Activated CD4-positive, alpha-beta memory T cell treated with anti-CD3 and anti-CD28 coated beads, Interleukin-2, amount 10 ng/mL, durations not matched to agents 7 days and 5 days (primary cell): ENCODE results near the gene RAB33A. TPM values are rescaled to one million over a fixed set of nuclear protein-coding genes. Genes with fewer than 3 reads are reported as not detected.

Experiments
- CTCF ChIA-PET: fragments of 350-600 bp; sonication (Branson Sonifier 250); formaldehyde crosslinking; loops from one replicate; lab custom pipeline; 2021; ENCODE audit warnings: antibody characterized with exemption, inconsistent platforms; lab: Charles Lee
- POLR2A ChIA-PET: fragments of 350-600 bp; sonication (Branson Sonifier 250); formaldehyde crosslinking; loops from one replicate; lab custom pipeline; 2021; ENCODE audit warnings: antibody characterized with exemption; lab: Charles Lee
- DNase-seq: peaks from one replicate; pipeline ENCODE4 v3.0.0-alpha.2; 2020
- H3K27ac Mint-ChIP-seq: one replicate; pipeline ENCODE4 v1.8.0; 2021; ENCODE audit warnings: mild to moderate bottlenecking, mixed read lengths
- H3K27me3 Mint-ChIP-seq: one replicate; pipeline ENCODE4 v1.8.0; 2021; ENCODE audit warnings: mixed read lengths
- H3K36me3 Mint-ChIP-seq: one replicate; pipeline ENCODE4 v1.8.0; 2021; ENCODE audit warnings: low read depth, mixed read lengths
- H3K4me1 Mint-ChIP-seq: one replicate; pipeline ENCODE4 v1.8.0; 2021; ENCODE audit warnings: mixed read lengths
- H3K4me3 Mint-ChIP-seq: one replicate; pipeline ENCODE4 v1.8.0; 2021; ENCODE audit warnings: mild to moderate bottlenecking, mixed read lengths
- H3K9me3 Mint-ChIP-seq: one replicate; pipeline ENCODE4 v1.8.0; 2021; ENCODE audit warnings: mixed read lengths
- total RNA-seq, 2 experiments: library from RNA; stranded (reverse); gene quantifications; one replicate each; pipeline ENCODE4 v1.2.3, GENCODE V29; 2021

RAB33A gene
- total RNA-seq, 2 experiments from 2014 or later = 37.0 to 38.8 TPM

- POLR2A ChIA-PET = interaction anchor here (1.2 to 5.8 kb wide), 9 partner anchors 9 to 92 kb away, joined by 3 to 38 read pairs (median 4); partner anchors contain the start of gene AIFM1
- Mint-ChIP-seq H3K36me3 (peaks cover 41% of the 10 kb centered on the region), H3K4me1 (peaks cover 54% of the 10 kb centered on the region), H3K9me3 (no peaks in the 10 kb centered on the region), H3K27me3 (no peaks in the 10 kb centered on the region), H3K27ac (peak overlapping the region; percentile 87), H3K4me3 (peak overlapping the region; percentile 78)
- no peak for DNase-seq
- CTCF ChIA-PET = interaction anchor here (1.2 to 1.6 kb wide), 3 partner anchors 93 to 113 kb away, joined by 4 to 7 read pairs (median 4); no protein-coding TSS in a partner anchor
Measured at GRCh38 chrX:130174045-130174704, 2.4 kb downstream of the RAB33A start.

GRCh38 chrX:130174937-130175336, 3.2 kb downstream of the RAB33A start:
- H3K9me3 Mint-ChIP-seq = no peaks in the 10 kb centered on the region
- no peak for DNase-seq
- peaks cover 48% of the 10 kb centered on the region for H3K36me3 Mint-ChIP-seq
- peak overlapping the region; percentile 38 for H3K4me3 Mint-ChIP-seq
- ChIA-PET CTCF (no interaction called here), POLR2A (interaction anchor here (1.3 to 5.8 kb wide), 4 partner anchors 16 to 93 kb away, joined by 3 to 38 read pairs (median 5); no protein-coding TSS in a partner anchor)
- peaks cover 61% of the 10 kb centered on the region for H3K4me1 Mint-ChIP-seq
- no peaks in the 10 kb centered on the region for H3K27me3 Mint-ChIP-seq
- peak overlapping the region; percentile 23 for H3K27ac Mint-ChIP-seq

- DNase-seq = no peak
- peak overlapping the region; percentile 62 for H3K27ac Mint-ChIP-seq
- peak overlapping the region; percentile 41 for H3K4me3 Mint-ChIP-seq
- CTCF ChIA-PET = interaction anchor here (0.8 to 1.5 kb wide), 5 partner anchors 10 to 116 kb away, joined by 3 read pairs; partner anchors contain the start of gene AIFM1
- POLR2A ChIA-PET = interaction anchor here (0.8 kb wide), 2 partner anchors 90 to 94 kb away, joined by 4 read pairs; no protein-coding TSS in a partner anchor
- H3K9me3 Mint-ChIP-seq = no peaks in the 10 kb centered on the region
- peaks cover 54% of the 10 kb centered on the region for H3K36me3 Mint-ChIP-seq
- peaks cover 57% of the 10 kb centered on the region for H3K4me1 Mint-ChIP-seq
- no peaks in the 10 kb centered on the region for H3K27me3 Mint-ChIP-seq
Measured at GRCh38 chrX:130176354-130176776, 4.6 kb downstream of the RAB33A start.

- no peak overlapping the region for H3K4me3 Mint-ChIP-seq
- H3K27me3 Mint-ChIP-seq = no peaks in the 10 kb centered on the region
- DNase-seq = no peak
- no peaks in the 10 kb centered on the region for H3K9me3 Mint-ChIP-seq
- H3K4me1 Mint-ChIP-seq = peaks cover 58% of the 10 kb centered on the region
- H3K27ac Mint-ChIP-seq = peak overlapping the region; percentile 62
- CTCF ChIA-PET = interaction anchor here (0.8 to 1.5 kb wide), 2 partner anchors 95 to 117 kb away, joined by 3 read pairs; no protein-coding TSS in a partner anchor
- peaks cover 54% of the 10 kb centered on the region for H3K36me3 Mint-ChIP-seq
- POLR2A ChIA-PET = no interaction called here
Measured at GRCh38 chrX:130176942-130177341, 5.2 kb downstream of the RAB33A start.

GRCh38 chrX:130179170-130179569, 7.4 kb downstream of the RAB33A start:
- no peaks in the 10 kb centered on the region for H3K27me3 Mint-ChIP-seq
- no peak overlapping the region for H3K27ac Mint-ChIP-seq
- no peaks in the 10 kb centered on the region for H3K9me3 Mint-ChIP-seq
- CTCF ChIA-PET = no interaction called here
- no peak for DNase-seq
- peaks cover 44% of the 10 kb centered on the region for H3K36me3 Mint-ChIP-seq
- H3K4me1 Mint-ChIP-seq = peaks cover 62% of the 10 kb centered on the region
- POLR2A ChIA-PET = no interaction called here
- no peak overlapping the region for H3K4me3 Mint-ChIP-seq

GRCh38 chrX:130179579-130180215, 7.9 kb downstream of the RAB33A start:
- H3K4me1 Mint-ChIP-seq = peaks cover 61% of the 10 kb centered on the region
- CTCF ChIA-PET = no interaction called here
- H3K36me3 Mint-ChIP-seq = peaks cover 42% of the 10 kb centered on the region
- no peaks in the 10 kb centered on the region for H3K9me3 Mint-ChIP-seq
- POLR2A ChIA-PET = no interaction called here
- H3K4me3 Mint-ChIP-seq = no peak overlapping the region
- no peaks in the 10 kb centered on the region for H3K27me3 Mint-ChIP-seq
- DNase-seq = no peak
- H3K27ac Mint-ChIP-seq = no peak overlapping the region

- peak overlapping the region; percentile 78 for H3K27ac Mint-ChIP-seq
- CTCF ChIA-PET = no interaction called here
- H3K27me3 Mint-ChIP-seq = no peaks in the 10 kb centered on the region
- H3K36me3 Mint-ChIP-seq = peaks cover 18% of the 10 kb centered on the region
- no peak for DNase-seq
- peaks cover 41% of the 10 kb centered on the region for H3K4me1 Mint-ChIP-seq
- POLR2A ChIA-PET = interaction anchor here (1.8 kb wide), 1 partner anchor 10 kb away, joined by 7 read pairs; no protein-coding TSS in a partner anchor
- H3K4me3 Mint-ChIP-seq = no peak overlapping the region
- H3K9me3 Mint-ChIP-seq = no peaks in the 10 kb centered on the region
Measured at GRCh38 chrX:130184168-130184567, 12.4 kb downstream of the RAB33A start.

- Mint-ChIP-seq H3K4me3 (no peak overlapping the region), H3K27me3 (no peaks in the 10 kb centered on the region), H3K9me3 (no peaks in the 10 kb centered on the region), H3K27ac (no peak overlapping the region), H3K36me3 (peaks cover 12% of the 10 kb centered on the region), H3K4me1 (peaks cover 34% of the 10 kb centered on the region)
- ChIA-PET POLR2A (no interaction called here), CTCF (no interaction called here)
- DNase-seq = no peak
Measured at GRCh38 chrX:130184857-130185256, 13.1 kb downstream of the RAB33A start.

- ChIA-PET CTCF (interaction anchor here (0.7 to 1.7 kb wide), 4 partner anchors 15 to 126 kb away, joined by 3 to 5 read pairs (median 3); partner anchors contain the start of gene RAB33A), POLR2A (interaction anchor here (1.0 to 1.5 kb wide), 4 partner anchors 13 to 34 kb away, joined by 3 to 5 read pairs (median 4); partner anchors contain the start of gene AIFM1)
- H3K27me3 Mint-ChIP-seq = no peaks in the 10 kb centered on the region
- no peaks in the 10 kb centered on the region for H3K9me3 Mint-ChIP-seq
- DNase-seq = no peak
- H3K36me3 Mint-ChIP-seq = peaks cover 5% of the 10 kb centered on the region
- H3K4me1 Mint-ChIP-seq = peaks cover 26% of the 10 kb centered on the region
- H3K27ac Mint-ChIP-seq = no peak overlapping the region
- no peak overlapping the region for H3K4me3 Mint-ChIP-seq
Measured at GRCh38 chrX:130186651-130187050, 14.9 kb downstream of the RAB33A start.

- POLR2A ChIA-PET = interaction anchor here (1.5 kb wide), 1 partner anchor 19 kb away, joined by 4 read pairs; the partner anchor contains the start of gene RAB33A
- Mint-ChIP-seq H3K27me3 (no peaks in the 10 kb centered on the region), H3K27ac (no peak overlapping the region), H3K4me1 (peaks cover 12% of the 10 kb centered on the region), H3K36me3 (no peaks in the 10 kb centered on the region), H3K9me3 (no peaks in the 10 kb centered on the region), H3K4me3 (no peak overlapping the region)
- DNase-seq = no peak
- CTCF ChIA-PET = interaction anchor here (1.5 to 11.1 kb wide), 4 partner anchors 43 to 265 kb away, joined by 4 to 98 read pairs (median 6); no protein-coding TSS in a partner anchor
Measured at GRCh38 chrX:130190801-130191200, 19.0 kb downstream of the RAB33A start.

GRCh38 chrX:130196466-130196865, 24.7 kb downstream of the RAB33A start:
- Mint-ChIP-seq H3K4me1 (peaks cover 8% of the 10 kb centered on the region), H3K27ac (no peak overlapping the region), H3K9me3 (no peaks in the 10 kb centered on the region), H3K27me3 (no peaks in the 10 kb centered on the region), H3K4me3 (no peak overlapping the region), H3K36me3 (no peaks in the 10 kb centered on the region)
- ChIA-PET POLR2A (no interaction called here), CTCF (interaction anchor here (0.6 to 11.1 kb wide), 5 partner anchors 76 to 266 kb away, joined by 3 to 98 read pairs (median 4); no protein-coding TSS in a partner anchor)
- DNase-seq = no peak

- ChIA-PET CTCF (interaction anchor here (11.1 kb wide), 1 partner anchor 117 kb away, joined by 98 read pairs; no protein-coding TSS in a partner anchor), POLR2A (no interaction called here)
- DNase-seq = no peak
- H3K27me3 Mint-ChIP-seq = no peaks in the 10 kb centered on the region
- no peaks in the 10 kb centered on the region for H3K9me3 Mint-ChIP-seq
- H3K4me1 Mint-ChIP-seq = peaks cover 6% of the 10 kb centered on the region
- H3K36me3 Mint-ChIP-seq = no peaks in the 10 kb centered on the region
- H3K4me3 Mint-ChIP-seq = no peak overlapping the region
- no peak overlapping the region for H3K27ac Mint-ChIP-seq
Measured at GRCh38 chrX:130197464-130197863, 25.7 kb downstream of the RAB33A start.

GRCh38 chrX:130204647-130205046, 32.9 kb downstream of the RAB33A start:
- DNase-seq = no peak
- no peaks in the 10 kb centered on the region for H3K9me3 Mint-ChIP-seq
- peaks cover 14% of the 10 kb centered on the region for H3K36me3 Mint-ChIP-seq
- POLR2A ChIA-PET = no interaction called here
- CTCF ChIA-PET = no interaction called here
- no peak overlapping the region for H3K27ac Mint-ChIP-seq
- no peak overlapping the region for H3K4me3 Mint-ChIP-seq
- no peaks in the 10 kb centered on the region for H3K27me3 Mint-ChIP-seq
- H3K4me1 Mint-ChIP-seq = no peaks in the 10 kb centered on the region
